Activated CD8-positive, alpha-beta memory T cell treated with anti-CD3 and anti-CD28 coated beads, Interleukin-2, amount 50 U/mL, for 1 hour (primary cell): Measurements from ENCODE around the gene TRPM6.
A peak's percentile ranks its signal among the peaks of the same experiment; 100 is the strongest.

Experiments used
- DNase-seq: peaks from one replicate; pipeline ENCODE4 v3.0.0-alpha.2; 2020; ENCODE audit errors: extremely low read depth

TRPM6 gene

DNA sequence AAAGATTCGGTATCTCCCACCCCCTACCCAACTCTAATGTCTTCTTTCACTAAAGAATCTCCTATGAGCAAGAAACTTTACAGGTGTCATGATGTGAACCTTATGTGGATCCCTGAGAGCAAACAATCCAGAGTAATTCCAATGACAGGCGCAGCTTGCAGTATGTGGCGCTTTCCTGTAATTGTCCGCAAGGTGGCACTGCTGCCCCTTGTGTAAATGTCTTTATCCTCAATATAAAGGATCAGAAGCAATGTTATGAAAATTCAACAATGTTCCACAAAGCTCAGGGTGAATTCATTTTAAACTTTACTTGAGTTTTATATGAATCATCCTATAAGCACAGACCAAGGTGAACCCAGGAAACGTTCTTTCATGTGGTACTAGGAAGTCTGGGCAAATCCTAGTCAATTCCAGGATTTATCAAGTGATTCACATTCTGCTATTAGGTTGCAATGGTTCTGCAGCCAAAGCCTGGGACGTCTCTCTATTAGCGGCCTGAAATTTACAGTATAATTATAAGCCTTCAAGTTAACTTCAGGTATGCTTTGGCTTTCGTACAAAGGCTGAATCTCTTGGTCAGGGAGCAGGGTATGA lies 113.7 kb downstream of the TRPM6 start:
- DNase-seq = peak; percentile 29

DNA sequence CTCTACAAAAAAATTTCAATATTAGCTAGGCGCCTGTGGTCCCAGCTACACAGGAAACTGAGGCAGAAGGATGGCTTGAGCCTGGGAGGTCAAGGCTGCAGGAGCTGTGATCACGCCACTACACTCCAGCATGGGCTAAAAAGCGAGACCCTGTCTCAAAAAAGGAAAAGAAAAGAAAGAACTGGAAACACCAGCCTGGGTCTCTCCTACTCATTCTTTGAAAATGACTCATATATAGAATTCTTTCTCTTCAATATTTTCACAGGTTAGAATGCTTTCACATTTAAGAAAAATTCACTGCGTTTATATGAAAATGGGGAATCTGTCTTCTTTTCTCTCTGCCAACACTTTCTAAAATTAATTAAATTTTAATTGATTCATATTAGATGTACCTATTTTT lies 115.6 kb downstream of the TRPM6 start:
- no peak for DNase-seq

GRCh38 chr9:74771672-74772071 lies 116.0 kb downstream of the TRPM6 start:
- DNase-seq = no peak

DNA sequence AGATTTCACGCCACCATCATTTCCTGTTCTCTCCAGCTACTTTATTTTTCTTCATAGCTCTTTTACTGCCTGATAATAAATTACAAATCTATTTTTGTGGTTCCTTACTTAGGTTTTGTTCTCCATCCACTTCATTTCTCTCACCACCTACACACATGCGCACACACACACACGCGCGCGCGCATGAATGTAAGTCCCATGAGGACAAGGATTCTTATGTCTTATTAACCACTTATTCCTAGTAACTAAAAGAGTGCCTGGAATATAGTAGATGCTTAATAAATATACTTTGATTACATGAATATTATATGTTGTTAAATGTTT lies 116.5 kb downstream of the TRPM6 start:
- DNase-seq = no peak

DNA sequence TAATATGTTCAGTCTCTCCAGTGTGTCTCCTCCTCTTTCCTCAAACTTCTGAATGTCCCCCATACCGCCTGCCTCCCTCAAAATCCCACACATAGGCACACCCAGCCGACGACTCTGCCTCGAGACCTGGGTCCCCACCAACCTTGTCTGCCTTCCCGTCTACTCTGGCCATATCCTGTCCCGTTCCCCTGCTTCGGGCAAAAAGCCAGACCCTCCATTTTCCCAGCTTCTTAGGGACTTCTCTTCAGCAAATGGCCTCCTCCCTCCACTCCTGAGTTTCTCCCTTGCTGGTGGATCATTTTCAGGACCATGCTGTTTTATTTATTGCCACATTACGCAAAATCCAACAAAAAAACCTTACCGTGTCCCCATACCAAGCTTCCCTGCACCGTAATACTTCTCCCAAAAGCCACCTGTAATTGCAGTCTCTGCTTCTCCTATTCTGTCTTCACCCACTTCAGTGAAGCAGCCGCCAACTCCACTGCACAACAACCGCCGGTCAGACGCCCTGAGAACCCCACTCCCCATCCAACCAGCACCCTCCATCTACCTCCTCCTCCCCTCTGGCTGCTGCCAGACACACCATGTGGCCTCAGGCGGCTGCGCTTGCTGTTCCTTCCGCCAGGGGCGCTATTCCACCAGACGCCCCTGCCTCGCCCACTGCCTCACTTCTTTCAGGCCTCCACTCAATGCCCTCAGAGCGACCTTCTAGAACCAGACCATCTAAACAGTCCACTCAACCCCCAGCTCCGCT lies 117.0 kb downstream of the TRPM6 start:
- DNase-seq = no peak

- DNase-seq = no peak
Observed at GRCh38 chr9:74765481-74765971, 122.2 kb downstream of the TRPM6 start.

DNA sequence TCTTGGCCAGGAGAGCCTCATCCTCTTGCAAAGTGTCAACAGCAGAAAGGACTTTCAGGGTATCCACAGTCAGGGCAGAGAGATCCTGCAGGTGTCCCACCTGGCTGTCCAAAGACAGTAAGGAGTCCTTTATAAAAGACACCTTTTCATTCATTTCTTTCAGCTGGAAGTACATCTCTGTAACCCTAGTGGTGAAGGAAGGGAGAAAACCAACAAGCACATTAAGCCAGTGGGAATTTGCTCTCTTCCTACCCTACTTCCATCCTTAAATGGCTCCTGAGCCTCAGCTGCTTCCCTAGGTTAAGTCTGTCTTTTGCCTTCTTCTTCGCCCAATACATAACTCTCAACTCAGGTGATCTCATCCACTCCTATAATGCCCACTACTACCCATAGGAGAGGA lies 124.8 kb downstream of the TRPM6 start:
- DNase-seq = no peak

- DNase-seq = no peak
Observed at GRCh38 chr9:74760031-74760700, 127.6 kb downstream of the TRPM6 start.

- DNase-seq = no peak
Observed at GRCh38 chr9:74755999-74756398, 131.7 kb downstream of the TRPM6 start.

DNA sequence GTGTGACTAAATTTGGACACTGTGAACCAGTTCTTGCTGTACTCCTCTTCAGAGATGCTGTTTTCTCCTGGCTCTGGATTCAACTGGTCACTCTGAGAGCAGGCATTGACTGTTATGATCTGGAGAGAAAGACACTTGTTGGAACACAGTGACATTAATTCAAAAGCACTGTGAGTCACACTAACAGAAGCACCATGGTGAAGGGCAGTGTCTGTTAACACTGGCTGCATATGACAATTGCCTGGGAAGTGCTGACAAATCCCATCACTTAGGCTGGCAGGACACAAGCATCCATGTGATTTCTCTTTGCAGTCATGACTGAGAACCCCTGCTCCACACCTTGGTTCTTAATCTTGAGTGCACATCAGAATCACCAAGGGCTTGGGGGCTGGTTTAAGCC lies 132.4 kb downstream of the TRPM6 start:
- DNase-seq = no peak

DNA sequence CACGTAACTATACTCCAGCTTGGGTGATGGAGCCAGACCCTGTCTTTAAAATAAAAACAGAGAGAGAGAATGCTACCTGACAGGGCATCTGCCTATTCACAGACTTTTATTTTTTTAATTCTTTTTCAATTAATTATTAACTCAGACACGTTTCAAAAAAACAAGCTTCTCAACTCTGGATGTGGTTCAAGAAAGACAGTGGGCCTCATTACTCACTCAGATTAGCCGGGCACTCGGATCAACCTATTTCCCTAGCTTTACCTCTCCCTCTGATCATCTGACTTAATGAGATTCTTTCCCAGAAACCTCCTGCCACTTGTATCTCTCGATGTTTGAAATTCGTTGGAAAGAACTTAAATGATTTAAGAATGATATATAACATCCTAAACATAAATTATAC lies 134.1 kb downstream of the TRPM6 start:
- no peak for DNase-seq

DNA sequence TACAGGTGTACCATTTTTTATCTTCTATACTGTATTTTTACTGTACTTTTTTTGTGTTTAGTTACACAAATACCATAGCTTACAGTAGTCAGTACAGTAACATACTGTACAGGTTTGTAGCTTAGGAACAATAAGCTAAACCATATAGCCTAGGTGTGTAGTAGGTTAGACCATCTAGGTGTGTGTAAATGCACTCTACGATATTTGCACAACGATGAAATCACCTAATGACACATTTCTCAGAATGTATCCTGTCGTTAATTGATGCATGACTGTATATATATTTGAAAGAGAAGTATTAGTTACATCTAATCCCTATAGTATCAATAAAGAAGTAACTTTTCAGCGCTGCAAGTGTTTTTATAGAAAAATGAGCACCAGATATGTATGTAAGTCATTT lies 138.8 kb downstream of the TRPM6 start:
- DNase-seq = no peak

DNA sequence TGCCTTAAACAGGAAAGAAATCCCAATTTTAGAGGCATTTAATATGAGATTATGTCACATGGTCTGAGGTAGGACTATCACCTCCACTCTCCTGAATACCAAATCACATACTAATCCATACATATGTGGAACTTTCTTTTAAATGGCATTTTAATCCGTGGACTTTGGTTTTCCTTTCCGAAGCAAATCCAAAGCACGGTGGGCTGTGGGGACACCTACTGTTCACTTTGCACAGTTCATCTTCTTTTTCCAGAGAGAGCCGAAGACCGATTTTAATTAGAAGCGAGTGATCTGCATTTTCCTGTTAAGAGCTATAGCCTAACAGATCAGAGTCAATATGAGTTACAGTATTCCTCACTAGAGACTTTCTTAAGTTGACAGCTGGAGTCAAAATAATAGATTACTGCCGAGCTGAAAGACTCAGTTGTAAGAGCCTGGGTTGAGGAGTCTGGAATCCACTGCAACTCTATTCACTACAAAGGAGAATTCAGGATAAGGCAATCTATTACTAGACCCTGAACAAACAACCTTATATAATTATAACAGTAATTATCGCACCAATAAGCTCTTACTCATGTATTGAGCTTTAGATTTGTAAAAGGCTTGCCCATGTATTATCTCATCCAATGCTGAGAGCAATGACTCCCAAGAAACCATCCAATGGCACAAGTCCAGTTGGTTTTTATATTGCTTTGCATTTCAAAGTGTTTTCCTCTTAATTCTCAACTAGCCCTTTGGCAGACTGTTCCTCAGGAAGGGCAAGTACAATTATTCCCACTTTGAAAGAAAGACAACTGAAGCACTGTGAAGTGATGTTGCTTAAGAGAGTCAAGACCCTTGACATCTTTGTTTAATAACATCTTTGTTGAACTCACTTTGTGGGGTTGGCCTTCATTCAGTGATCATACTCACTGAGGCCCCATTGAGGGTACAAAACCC lies 144.7 kb downstream of the TRPM6 start:
- no peak for DNase-seq

GRCh38 chr9:74742191-74742790 lies 145.4 kb downstream of the TRPM6 start:
- DNase-seq = no peak

GRCh38 chr9:74736646-74737045 lies 151.1 kb downstream of the TRPM6 start:
- DNase-seq = no peak

GRCh38 chr9:74735761-74736160 lies 152.0 kb downstream of the TRPM6 start:
- no peak for DNase-seq

GRCh38 chr9:74729136-74729695 lies 158.5 kb downstream of the TRPM6 start:
- no peak for DNase-seq

GRCh38 chr9:74728176-74728575 lies 159.5 kb downstream of the TRPM6 start:
- DNase-seq = no peak

- DNase-seq = no peak
Observed at GRCh38 chr9:74726581-74726980, 161.1 kb downstream of the TRPM6 start.

DNA sequence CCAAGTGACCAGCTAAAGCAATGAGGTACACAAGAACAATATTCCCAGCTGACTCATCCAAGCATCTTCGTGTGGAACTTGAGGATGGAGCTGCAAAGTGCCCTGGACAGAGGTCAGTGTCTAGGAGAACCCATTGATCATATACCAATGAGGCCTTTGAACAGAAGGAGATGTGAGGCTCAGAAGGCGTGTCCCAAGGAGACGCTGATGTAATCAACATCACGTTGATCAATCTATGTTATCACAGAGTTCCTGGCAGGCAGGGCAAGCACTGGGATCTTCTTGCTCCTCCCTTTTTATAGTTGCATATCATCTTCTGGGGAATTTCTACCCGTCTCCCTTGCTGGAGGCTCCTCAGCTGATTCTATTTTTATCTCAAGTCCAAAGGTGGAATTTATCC lies 163.4 kb downstream of the TRPM6 start:
- DNase-seq = no peak
